SK-N-SH (cell line): ENCODE data around the gene YPEL3. TPM values are rescaled to one million over a fixed set of nuclear protein-coding genes. Genes with fewer than 3 reads are reported as not detected.

Source experiments
- CTCF ChIA-PET: fragments of 300-600, 350-600 bp; formaldehyde crosslinking; extraction: SDS; loops from one replicate; lab custom pipeline; 2021; lab: Yijun Ruan, JAX
- POLR2A ChIA-PET: fragments of 350-600 bp; sonication (Branson Sonifier 250); formaldehyde crosslinking; extraction: SDS; loops from one replicate; lab custom pipeline; 2020; ENCODE audit warnings: antibody characterized with exemption, inconsistent platforms; lab: Yijun Ruan, JAX
- DNase-seq: peaks from one replicate; pipeline ENCODE4 v3.0.0; 2012
- H2AFZ ChIP-seq: fragments of 200-600 bp; sonication (generic); 2 replicates; pipeline ENCODE4 v1.8.1; 2016; ENCODE audit warnings: antibody characterized with exemption, mild to moderate bottlenecking, low read depth
- H3F3A ChIP-seq: fragments of 200-600 bp; sonication (generic); replicated peaks from 2 replicates; pipeline ENCODE3; 2016; ENCODE audit warnings: antibody characterized with exemption, mild to moderate bottlenecking; ENCODE audit not compliant: insufficient read depth
- H3K27ac ChIP-seq, 2 experiments: fragments of 200-500 bp in 1 of 2; fragments of 200-600 bp in 1 of 2; sonication (Bioruptor generic) in 1 of 2; sonication (generic), shearing (Covaris generic) in 1 of 2; 2 replicates each; pipeline versions ENCODE4 v1.5.1 to v1.6.1; 2014 to 2016; ENCODE audit warnings: low read depth in 2 of 2, inconsistent platforms in 1 of 2, low read length in 1 of 2, mild to moderate bottlenecking in 1 of 2, mixed read lengths in 1 of 2
- H3K27me3 ChIP-seq: fragments of 200-600 bp; sonication (generic), shearing (Covaris generic); 2 replicates; pipeline ENCODE4 v1.6.1; 2016; ENCODE audit warnings: mixed run types; ENCODE audit not compliant: insufficient read depth
- H3K36me3 ChIP-seq, 2 experiments: fragments of 200-500 bp in 1 of 2; fragments of 200-600 bp in 1 of 2; sonication (Bioruptor generic) in 1 of 2; sonication (generic) in 1 of 2; replicated peaks in 1 of 2; 2 replicates each; pipeline versions ENCODE3 to v1.5.1; 2014 to 2016; ENCODE audit warnings: low read length in 1 of 2, mild to moderate bottlenecking in 1 of 2; ENCODE audit not compliant: insufficient read depth in 2 of 2, control insufficient read depth in 1 of 2
- H3K4me1 ChIP-seq, 2 experiments: fragments of 200-500 bp in 1 of 2; fragments of 200-600 bp in 1 of 2; sonication (Bioruptor generic) in 1 of 2; sonication (generic), shearing (Covaris generic) in 1 of 2; 2 replicates each; pipeline versions ENCODE4 v1.5.1 to v1.6.1; 2014 to 2016; ENCODE audit warnings: low read depth in 1 of 2, low read length in 1 of 2, mixed run types in 1 of 2; ENCODE audit not compliant: insufficient read depth in 2 of 2, control insufficient read depth in 1 of 2
- H3K4me2 ChIP-seq: fragments of 200-600 bp; sonication (generic), shearing (Covaris generic); 2 replicates; pipeline ENCODE4 v1.6.1; 2017; ENCODE audit warnings: mixed run types
- H3K4me3 ChIP-seq, 2 experiments: fragments of 200-500 bp in 1 of 2; fragments of 200-600 bp in 1 of 2; sonication (Bioruptor generic) in 1 of 2; sonication (generic), shearing (Covaris generic) in 1 of 2; 2 replicates each; pipeline versions ENCODE4 v1.5.1 to v1.8.1; 2014 to 2016; ENCODE audit warnings: low read depth in 2 of 2, inconsistent platforms in 1 of 2, low read length in 1 of 2, mild to moderate bottlenecking in 1 of 2, mixed read lengths in 1 of 2, moderate library complexity in 1 of 2
- H3K79me2 ChIP-seq: fragments of 200-600 bp; sonication (generic); 2 replicates; pipeline ENCODE4 v1.8.1; 2017; ENCODE audit warnings: mild to moderate bottlenecking; ENCODE audit not compliant: insufficient read depth
- H3K9ac ChIP-seq: fragments of 200-600 bp; sonication (generic); 2 replicates; pipeline ENCODE4 v1.6.1; 2017; ENCODE audit warnings: mixed run types
- H3K9me2 ChIP-seq: fragments of 200-600 bp; sonication (generic); 2 replicates; pipeline ENCODE4 v1.6.1; 2017; ENCODE audit warnings: mixed run types
- H3K9me3 ChIP-seq: fragments of 200-600 bp; sonication (generic); 2 replicates; pipeline ENCODE4 v1.6.1; 2017; ENCODE audit warnings: mixed run types, mild to moderate bottlenecking, moderate library complexity
- H4K20me1 ChIP-seq: fragments of 200-600 bp; sonication (generic); 2 replicates; pipeline ENCODE4 v1.6.1; 2017; ENCODE audit warnings: mild to moderate bottlenecking, mixed run types; ENCODE audit not compliant: insufficient read depth
- CHD2 ChIP-seq: fragments of 150-350 bp; IDR thresholded peaks from 2 replicates; pipeline ENCODE4 v1.6.1; 2018; ENCODE audit warnings: low read length; ENCODE audit not compliant: partially characterized antibody
- ELF1 ChIP-seq: IDR thresholded peaks from 2 replicates; pipeline ENCODE4 v1.4.0; 2012
- EZH2phosphoT487 ChIP-seq: fragments of 200-600 bp; sonication (generic); IDR thresholded peaks from 2 replicates; pipeline ENCODE4 v1.6.1; 2017; ENCODE audit warnings: low read depth, mixed run types, mild to moderate bottlenecking, antibody characterized with exemption, moderate library complexity, borderline replicate concordance
- FOXJ3 ChIP-seq: sonication (generic); formaldehyde crosslinking; IDR thresholded peaks from 2 replicates; pipeline ENCODE4 v1.5.1; 2020; ENCODE audit warnings: mild to moderate bottlenecking, missing genetic modification reagents
- POLR2AphosphoS5 ChIP-seq: IDR thresholded peaks from 2 replicates; pipeline ENCODE4 v1.6.1; 2012; ENCODE audit warnings: low read depth, low read length
- RAD21 ChIP-seq: IDR thresholded peaks from 2 replicates; pipeline ENCODE4 v1.6.1; 2012; ENCODE audit warnings: mild to moderate bottlenecking, low read length
- RCOR1 ChIP-seq: fragments of 150-350 bp; IDR thresholded peaks from 2 replicates; pipeline ENCODE4 v1.6.1; 2017; ENCODE audit warnings: antibody characterized with exemption, low read length
- RFX5 ChIP-seq: IDR thresholded peaks from 2 replicates; pipeline ENCODE4 v1.6.1; 2012; ENCODE audit warnings: mild to moderate bottlenecking, improper control_type of control experiment, low read length
- SIN3A ChIP-seq: IDR thresholded peaks from 2 replicates; pipeline ENCODE4 v1.6.1; 2012; ENCODE audit warnings: low read depth, mild to moderate bottlenecking, low read length, moderate library complexity, borderline replicate concordance
- SMC3 ChIP-seq: IDR thresholded peaks from 2 replicates; pipeline ENCODE4 v1.6.1; 2012; ENCODE audit warnings: low read depth, low read length, improper control_type of control experiment
- TAF1 ChIP-seq: IDR thresholded peaks from 2 replicates; pipeline ENCODE4 v1.6.1; 2012; ENCODE audit warnings: low read depth, mild to moderate bottlenecking, low read length, moderate library complexity, borderline replicate concordance
- TEAD4 ChIP-seq: IDR thresholded peaks from 2 replicates; pipeline ENCODE4 v1.4.0; 2012; ENCODE audit warnings: mild to moderate bottlenecking, borderline replicate concordance; ENCODE audit not compliant: insufficient read depth
- YY1 ChIP-seq: IDR thresholded peaks from 2 replicates; pipeline ENCODE4 v1.4.0; 2012; ENCODE audit warnings: low read depth, mild to moderate bottlenecking
- WGBS: methylation state at CpG from one replicate; pipeline ENCODE4 v1.1.6; 2017; ENCODE audit warnings: low lambda C conversion rate; 5-methylcytosine and 5-hydroxymethylcytosine counted together
- polyA plus RNA-seq, 3 experiments: library from polyadenylated mRNA; depleted of rRNA; stranded (reverse); fragments of >200 nt; gene quantifications; 2 replicates each; pipeline ENCODE4 v1.2.3, GENCODE V29; 2012
- TF ChIP-seq, protein P1 (sequence below): fragments of 150-350 bp; IDR thresholded peaks from 2 replicates; pipeline ENCODE4 v1.6.1; 2016; ENCODE audit warnings: mild to moderate bottlenecking, low read depth, low read length
- TF ChIP-seq, protein P2 (sequence below): IDR thresholded peaks from 2 replicates; pipeline ENCODE4 v1.6.1; 2012; ENCODE audit warnings: mild to moderate bottlenecking, low read depth, low read length, moderate library complexity
- TF ChIP-seq, protein P3 (sequence below): fragments of 200-600 bp; sonication (generic); IDR thresholded peaks from 2 replicates; pipeline ENCODE4 v1.6.1; 2017; ENCODE audit warnings: antibody characterized with exemption, mild to moderate bottlenecking, moderate library complexity

Gene YPEL3
- polyA plus RNA-seq, 1 of the 3 experiments (the other 2 are of a cell fraction) = 36.6 TPM

DNA sequence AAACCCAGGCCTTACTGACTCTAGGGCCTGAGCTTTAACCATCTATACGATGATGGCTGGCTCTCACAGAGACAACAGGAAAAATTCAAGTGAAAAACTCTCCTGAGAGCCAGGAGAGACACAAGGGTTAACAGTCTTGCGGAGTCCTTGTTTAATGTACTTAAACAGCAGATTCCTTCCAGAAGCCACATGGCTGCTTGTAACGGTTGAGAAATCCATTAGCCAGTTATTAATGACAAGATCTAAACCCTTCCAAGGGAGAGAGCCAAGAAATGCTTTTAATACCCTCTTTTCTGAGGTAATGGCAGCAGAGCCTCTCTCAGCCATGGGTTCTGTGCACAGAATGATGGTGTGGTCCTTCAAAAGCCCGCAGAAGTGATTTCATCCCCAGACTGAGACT lies 35.7 kb downstream of the YPEL3 start:
- CTCF ChIA-PET = interaction anchor here (1.1 to 1.8 kb wide), 3 partner anchors 11 to 32 kb away, joined by 3 to 4 read pairs (median 4); no protein-coding TSS in a partner anchor
- TF ChIP-seq EZH2phosphoT487 (no peak), CHD2 (no peak), SIN3A (no peak), RCOR1 (no peak), TAF1 (no peak), FOXJ3 (CRISPR knock-in tag) (no peak), YY1 (no peak)
- TF ChIP-seq, protein P1, sequence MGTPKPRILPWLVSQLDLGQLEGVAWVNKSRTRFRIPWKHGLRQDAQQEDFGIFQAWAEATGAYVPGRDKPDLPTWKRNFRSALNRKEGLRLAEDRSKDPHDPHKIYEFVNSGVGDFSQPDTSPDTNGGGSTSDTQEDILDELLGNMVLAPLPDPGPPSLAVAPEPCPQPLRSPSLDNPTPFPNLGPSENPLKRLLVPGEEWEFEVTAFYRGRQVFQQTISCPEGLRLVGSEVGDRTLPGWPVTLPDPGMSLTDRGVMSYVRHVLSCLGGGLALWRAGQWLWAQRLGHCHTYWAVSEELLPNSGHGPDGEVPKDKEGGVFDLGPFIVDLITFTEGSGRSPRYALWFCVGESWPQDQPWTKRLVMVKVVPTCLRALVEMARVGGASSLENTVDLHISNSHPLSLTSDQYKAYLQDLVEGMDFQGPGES = no peak
- TF ChIP-seq, protein P2, sequence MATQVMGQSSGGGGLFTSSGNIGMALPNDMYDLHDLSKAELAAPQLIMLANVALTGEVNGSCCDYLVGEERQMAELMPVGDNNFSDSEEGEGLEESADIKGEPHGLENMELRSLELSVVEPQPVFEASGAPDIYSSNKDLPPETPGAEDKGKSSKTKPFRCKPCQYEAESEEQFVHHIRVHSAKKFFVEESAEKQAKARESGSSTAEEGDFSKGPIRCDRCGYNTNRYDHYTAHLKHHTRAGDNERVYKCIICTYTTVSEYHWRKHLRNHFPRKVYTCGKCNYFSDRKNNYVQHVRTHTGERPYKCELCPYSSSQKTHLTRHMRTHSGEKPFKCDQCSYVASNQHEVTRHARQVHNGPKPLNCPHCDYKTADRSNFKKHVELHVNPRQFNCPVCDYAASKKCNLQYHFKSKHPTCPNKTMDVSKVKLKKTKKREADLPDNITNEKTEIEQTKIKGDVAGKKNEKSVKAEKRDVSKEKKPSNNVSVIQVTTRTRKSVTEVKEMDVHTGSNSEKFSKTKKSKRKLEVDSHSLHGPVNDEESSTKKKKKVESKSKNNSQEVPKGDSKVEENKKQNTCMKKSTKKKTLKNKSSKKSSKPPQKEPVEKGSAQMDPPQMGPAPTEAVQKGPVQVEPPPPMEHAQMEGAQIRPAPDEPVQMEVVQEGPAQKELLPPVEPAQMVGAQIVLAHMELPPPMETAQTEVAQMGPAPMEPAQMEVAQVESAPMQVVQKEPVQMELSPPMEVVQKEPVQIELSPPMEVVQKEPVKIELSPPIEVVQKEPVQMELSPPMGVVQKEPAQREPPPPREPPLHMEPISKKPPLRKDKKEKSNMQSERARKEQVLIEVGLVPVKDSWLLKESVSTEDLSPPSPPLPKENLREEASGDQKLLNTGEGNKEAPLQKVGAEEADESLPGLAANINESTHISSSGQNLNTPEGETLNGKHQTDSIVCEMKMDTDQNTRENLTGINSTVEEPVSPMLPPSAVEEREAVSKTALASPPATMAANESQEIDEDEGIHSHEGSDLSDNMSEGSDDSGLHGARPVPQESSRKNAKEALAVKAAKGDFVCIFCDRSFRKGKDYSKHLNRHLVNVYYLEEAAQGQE = no peak
- no peak overlapping the region for H3K9ac ChIP-seq
- H3K79me2 ChIP-seq = peaks cover 30% of the 10 kb centered on the region
- no peaks in the 10 kb centered on the region for H3K27me3 ChIP-seq
- no peak overlapping the region for H3K4me2 ChIP-seq
- no peaks in the 10 kb centered on the region for H4K20me1 ChIP-seq
- H3K4me1 ChIP-seq = peaks cover 15 to 27% of the 10 kb centered on the region in 2 experiments; a peak in 3 of 4 replicates
- no peak overlapping the region for H2AFZ ChIP-seq
- no peaks in the 10 kb centered on the region for H3K9me2 ChIP-seq
- H3F3A ChIP-seq = peaks cover 15% of the 10 kb centered on the region
- no peaks in the 10 kb centered on the region for H3K9me3 ChIP-seq
- 72% methylated on average over 4 of the region's 4 CpGs for WGBS
- peaks cover 0 to 16% of the 10 kb centered on the region in 2 experiments for H3K36me3 ChIP-seq
- peak overlapping the region in 1 of 2 experiments; percentile 51; a peak in 1 of 4 replicates for H3K27ac ChIP-seq
- no peak for DNase-seq
- no peak overlapping the region for H3K4me3 ChIP-seq
- POLR2A ChIA-PET = interaction anchor here (1.5 kb wide), 1 partner anchor 25 kb away, joined by 3 read pairs; no protein-coding TSS in a partner anchor

GRCh38 chr16:30054959-30055553 lies 41.0 kb downstream of the YPEL3 start:
- Histone ChIP-seq H3K36me3 (peaks cover 0 to 7% of the 10 kb centered on the region in 2 experiments), H3F3A (peaks cover 22% of the 10 kb centered on the region), H3K4me3 (peak overlapping the region in 1 of 2 experiments; percentile 31; a peak in 1 of 4 replicates), H3K27ac (no peak overlapping the region), H3K4me2 (peak overlapping the region; percentile 47; the same call in 1 of the 2 replicates), H3K9me3 (no peaks in the 10 kb centered on the region), H2AFZ (no peak overlapping the region), H3K79me2 (peaks cover 36% of the 10 kb centered on the region; the same call in 1 of the 2 replicates), H3K27me3 (no peaks in the 10 kb centered on the region), H3K9ac (no peak overlapping the region), H4K20me1 (no peaks in the 10 kb centered on the region), H3K4me1 (peaks cover 5% of the 10 kb centered on the region in 2 experiments; a peak in 2 of 4 replicates), H3K9me2 (no peaks in the 10 kb centered on the region)
- CTCF ChIA-PET = interaction anchor here (0.8 to 4.6 kb wide), 8 partner anchors 9 to 247 kb away, joined by 3 to 24 read pairs (median 5); partner anchors contain the start of genes TBX6 and TLCD3B
- TF ChIP-seq RFX5 (no peak), ELF1 (no peak), POLR2AphosphoS5 (no peak), RAD21 (0 out of 2 replicates have a peak, but pooled peaks have one; percentile 4), SMC3 (no peak; the same call in 1 of the 2 replicates), TEAD4 (no peak), TAF1 (no peak), RCOR1 (no peak)
- TF ChIP-seq, protein P3, sequence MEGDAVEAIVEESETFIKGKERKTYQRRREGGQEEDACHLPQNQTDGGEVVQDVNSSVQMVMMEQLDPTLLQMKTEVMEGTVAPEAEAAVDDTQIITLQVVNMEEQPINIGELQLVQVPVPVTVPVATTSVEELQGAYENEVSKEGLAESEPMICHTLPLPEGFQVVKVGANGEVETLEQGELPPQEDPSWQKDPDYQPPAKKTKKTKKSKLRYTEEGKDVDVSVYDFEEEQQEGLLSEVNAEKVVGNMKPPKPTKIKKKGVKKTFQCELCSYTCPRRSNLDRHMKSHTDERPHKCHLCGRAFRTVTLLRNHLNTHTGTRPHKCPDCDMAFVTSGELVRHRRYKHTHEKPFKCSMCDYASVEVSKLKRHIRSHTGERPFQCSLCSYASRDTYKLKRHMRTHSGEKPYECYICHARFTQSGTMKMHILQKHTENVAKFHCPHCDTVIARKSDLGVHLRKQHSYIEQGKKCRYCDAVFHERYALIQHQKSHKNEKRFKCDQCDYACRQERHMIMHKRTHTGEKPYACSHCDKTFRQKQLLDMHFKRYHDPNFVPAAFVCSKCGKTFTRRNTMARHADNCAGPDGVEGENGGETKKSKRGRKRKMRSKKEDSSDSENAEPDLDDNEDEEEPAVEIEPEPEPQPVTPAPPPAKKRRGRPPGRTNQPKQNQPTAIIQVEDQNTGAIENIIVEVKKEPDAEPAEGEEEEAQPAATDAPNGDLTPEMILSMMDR = peak; percentile 57
- POLR2A ChIA-PET = interaction anchor here (0.7 to 1.4 kb wide), 2 partner anchors 8 to 10 kb away, joined by 3 to 4 read pairs; partner anchors contain the start of gene ALDOA
- DNase-seq = peak; percentile 56
- 54% methylated on average over 6 of the region's 10 CpGs for WGBS
